H9 (cell line): Measurements from ENCODE around the gene DTNBP1. TPM values are rescaled to one million over a fixed set of nuclear protein-coding genes. Genes with fewer than 3 reads are reported as not detected.

Experiments
- DNase-seq: peaks from one replicate; pipeline ENCODE4 v3.0.0-alpha.2; 2017
- H2AFZ ChIP-seq: one replicate; pipeline ENCODE4 v1.6.1; 2013; ENCODE audit warnings: mild to moderate bottlenecking, low read length, control low read depth, moderate library complexity
- H2AK5ac ChIP-seq: 2 replicates; pipeline ENCODE4 v1.6.1; 2013; ENCODE audit warnings: low read length, control low read depth, mixed read lengths; ENCODE audit not compliant: insufficient read length
- H2BK120ac ChIP-seq: one replicate; pipeline ENCODE4 v1.6.1; 2013; ENCODE audit warnings: low read depth, mild to moderate bottlenecking, low read length, control low read depth, inconsistent platforms; ENCODE audit not compliant: poor library complexity, severe bottlenecking
- H2BK12ac ChIP-seq: 2 replicates; pipeline ENCODE4 v1.6.1; 2013; ENCODE audit warnings: low read length, control low read depth, mixed read lengths, low read depth; ENCODE audit not compliant: insufficient read length
- H2BK15ac ChIP-seq: 2 replicates; pipeline ENCODE4 v1.6.1; 2013; ENCODE audit warnings: low read depth, low read length, control low read depth
- H2BK20ac ChIP-seq: one replicate; pipeline ENCODE4 v1.6.1; 2013; ENCODE audit warnings: low read depth, mild to moderate bottlenecking, low read length, control low read depth, inconsistent platforms; ENCODE audit not compliant: poor library complexity, severe bottlenecking
- H2BK5ac ChIP-seq: 2 replicates; pipeline ENCODE4 v1.6.1; 2013; ENCODE audit warnings: low read length, control low read depth, mixed read lengths; ENCODE audit not compliant: insufficient read length
- H3K14ac ChIP-seq: 2 replicates; pipeline ENCODE4 v1.6.1; 2013; ENCODE audit warnings: low read length, control low read depth; ENCODE audit not compliant: insufficient read depth
- H3K18ac ChIP-seq: 2 replicates; pipeline ENCODE4 v1.6.1; 2013; ENCODE audit warnings: low read depth, mild to moderate bottlenecking, mixed read lengths, low read length, control low read depth; ENCODE audit not compliant: insufficient read length
- H3K23ac ChIP-seq: 2 replicates; pipeline ENCODE4 v1.6.1; 2013; ENCODE audit warnings: low read length, control low read depth, mixed read lengths, low read depth; ENCODE audit not compliant: insufficient read length
- H3K23me2 ChIP-seq: 2 replicates; pipeline ENCODE4 v1.6.1; 2013; ENCODE audit warnings: low read depth, mild to moderate bottlenecking, mixed read lengths, low read length, control low read depth; ENCODE audit not compliant: insufficient read length, poor library complexity, severe bottlenecking
- H3K27ac ChIP-seq: 2 replicates; pipeline ENCODE4 v1.5.1; 2013; ENCODE audit warnings: low read length, control low read depth, mixed read lengths, low read depth; ENCODE audit not compliant: insufficient read length
- H3K27me3 ChIP-seq: 2 replicates; pipeline ENCODE4 v1.6.1; 2013; ENCODE audit warnings: low read length, control low read depth, inconsistent platforms; ENCODE audit not compliant: insufficient read depth
- H3K4ac ChIP-seq: 2 replicates; pipeline ENCODE4 v1.6.1; 2013; ENCODE audit warnings: low read depth, mild to moderate bottlenecking, control low read depth, inconsistent platforms, low read length, moderate library complexity
- H3K4me1 ChIP-seq: 2 replicates; pipeline ENCODE4 v1.6.1; 2013; ENCODE audit warnings: low read length, control low read depth, inconsistent platforms; ENCODE audit not compliant: insufficient read depth
- H3K4me2 ChIP-seq: 2 replicates; pipeline ENCODE4 v1.6.1; 2013; ENCODE audit warnings: low read length, control low read depth, mixed read lengths; ENCODE audit not compliant: insufficient read length, insufficient read depth
- H3K56ac ChIP-seq: 2 replicates; pipeline ENCODE4 v1.6.1; 2013; ENCODE audit warnings: low read depth, mild to moderate bottlenecking, mixed read lengths, low read length, control low read depth; ENCODE audit not compliant: insufficient read length
- H3K79me1 ChIP-seq: 2 replicates; pipeline ENCODE4 v1.6.1; 2013; ENCODE audit warnings: low read depth, mild to moderate bottlenecking, moderate library complexity, low read length, control low read depth, inconsistent platforms; ENCODE audit not compliant: insufficient read depth, poor library complexity, severe bottlenecking
- H3K79me2 ChIP-seq: 2 replicates; pipeline ENCODE4 v1.6.1; 2013; ENCODE audit warnings: low read length, control low read depth, inconsistent platforms; ENCODE audit not compliant: insufficient read depth
- H3K9ac ChIP-seq: 2 replicates; pipeline ENCODE4 v1.6.1; 2013; ENCODE audit warnings: low read length, control low read depth, mixed read lengths; ENCODE audit not compliant: insufficient read length; ENCODE audit errors: extremely low read depth
- H3K9me3 ChIP-seq: one replicate; pipeline ENCODE4 v1.6.1; 2013; ENCODE audit warnings: low read depth, low read length, inconsistent platforms; ENCODE audit not compliant: control insufficient read depth
- H3T11ph ChIP-seq: one replicate; pipeline ENCODE4 v1.6.1; 2013; ENCODE audit warnings: mild to moderate bottlenecking, low read length, control low read depth, inconsistent platforms
- H4K20me1 ChIP-seq: one replicate; pipeline ENCODE4 v1.6.1; 2013; ENCODE audit not compliant: control insufficient read depth, insufficient read length, insufficient read depth
- H4K5ac ChIP-seq: 2 replicates; pipeline ENCODE4 v1.6.1; 2013; ENCODE audit warnings: low read depth, mild to moderate bottlenecking, mixed read lengths, low read length, control low read depth; ENCODE audit not compliant: insufficient read length
- H4K8ac ChIP-seq: replicated peaks from 2 replicates; pipeline ENCODE4 v1.6.1; 2013; ENCODE audit warnings: low read length, control low read depth, mixed read lengths, low read depth; ENCODE audit not compliant: insufficient read length
- H4K91ac ChIP-seq: 2 replicates; pipeline ENCODE4 v1.6.1; 2013; ENCODE audit warnings: low read depth, mild to moderate bottlenecking, moderate library complexity, mixed read lengths, low read length, control low read depth; ENCODE audit not compliant: insufficient read length
- H3K27ac Mint-ChIP-seq, 3 experiments: 2 replicates in 2 of 3; 3 replicates in 1 of 3; pipeline ENCODE4 v1.8.0; 2020 to 2021; ENCODE audit warnings: mixed read lengths in 3 of 3, mild to moderate bottlenecking in 1 of 3, moderate library complexity in 1 of 3
- H3K27me3 Mint-ChIP-seq: 2 replicates; pipeline ENCODE4 v1.8.0; 2021; ENCODE audit warnings: low read depth, mild to moderate bottlenecking, moderate library complexity, mixed read lengths
- H3K36me3 Mint-ChIP-seq, 3 experiments: 2 replicates in 2 of 3; 3 replicates in 1 of 3; pipeline ENCODE4 v1.8.0; 2020 to 2021; ENCODE audit warnings: low read depth in 3 of 3, mixed read lengths in 3 of 3; ENCODE audit not compliant: insufficient read depth in 1 of 3
- H3K4me1 Mint-ChIP-seq, 2 experiments: 2 replicates each; pipeline ENCODE4 v1.8.0; 2020; ENCODE audit warnings: mixed read lengths in 2 of 2
- H3K4me3 Mint-ChIP-seq, 2 experiments: 2 replicates in 1 of 2; 3 replicates in 1 of 2; pipeline ENCODE4 v1.8.0; 2020 to 2021; ENCODE audit warnings: mild to moderate bottlenecking in 2 of 2, mixed read lengths in 2 of 2, moderate library complexity in 1 of 2
- H3K9me3 Mint-ChIP-seq, 2 experiments: 2 replicates in 1 of 2; 3 replicates in 1 of 2; pipeline ENCODE4 v1.8.0; 2020; ENCODE audit warnings: mild to moderate bottlenecking in 2 of 2, mixed read lengths in 2 of 2, moderate library complexity in 1 of 2
- WGBS: extraction: QIAGEN DNeasy Blood & Tissue Kit; methylation state at CpG from one replicate; pipeline ENCODE4 v1.1.7; 2013; ENCODE audit warnings: missing lambda C conversion rate, low lambda C conversion rate, mixed read lengths; ENCODE audit not compliant: insufficient read length; ENCODE audit errors: extremely low coverage; 5-methylcytosine and 5-hydroxymethylcytosine counted together
- total RNA-seq: library from RNA; stranded (reverse); gene quantifications from 2 replicates; pipeline ENCODE4 v1.2.1, GENCODE V29; 2021
- TF ChIP-seq, protein P1 (sequence below): fragments of 200-600 bp; sonication (generic); conservative IDR thresholded peaks from 3 replicates; pipeline ENCODE4 v1.8.0; 2021; ENCODE audit warnings: antibody characterized with exemption, mild to moderate bottlenecking

DTNBP1 gene
- total RNA-seq, 1 experiment from 2014 or later, result 12.9 TPM

DNA sequence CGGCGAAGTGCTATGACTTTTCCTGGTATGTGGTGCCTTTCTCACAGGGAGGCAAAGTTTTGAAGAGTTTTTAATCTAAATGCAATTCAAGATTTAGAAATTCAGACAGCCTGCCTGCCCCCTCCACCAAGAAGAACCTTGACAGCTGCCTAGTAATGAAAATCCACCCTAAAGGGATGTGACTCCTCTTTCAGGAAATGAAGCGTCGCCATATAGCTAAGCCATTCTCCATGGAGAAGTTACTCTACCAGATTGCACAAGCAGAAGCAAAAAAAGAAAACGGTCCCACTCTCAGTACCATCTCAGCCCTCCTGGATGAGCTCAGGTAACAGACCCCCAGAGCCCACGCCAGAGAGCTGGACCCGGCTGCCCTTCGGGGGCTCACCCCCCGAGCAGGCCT, 150.1 kb downstream of the DTNBP1 start:
- H3K4me3 Mint-ChIP-seq, result no peak overlapping the region
- Histone ChIP-seq H2BK20ac (no peak overlapping the region), H3K18ac (no peak overlapping the region), H3K14ac (no peak overlapping the region), H3K4me2 (no peak overlapping the region), H3K23ac (no peak overlapping the region), H3K23me2 (no peaks in the 10 kb centered on the region), H3K9me3 (no peaks in the 10 kb centered on the region), H3K79me1 (no peaks in the 10 kb centered on the region), H3K27me3 (no peaks in the 10 kb centered on the region), H4K8ac (no peak overlapping the region), H2AFZ (no peak overlapping the region), H2BK15ac (no peak overlapping the region), H3K4ac (no peak overlapping the region), H3T11ph (no peak overlapping the region), H3K27ac (no peak overlapping the region), H2BK12ac (no peak overlapping the region), H2BK120ac (no peak overlapping the region), H3K56ac (no peak overlapping the region), H2BK5ac (no peak overlapping the region), H2AK5ac (no peak overlapping the region), H3K9ac (no peak overlapping the region), H4K20me1 (no peaks in the 10 kb centered on the region), H4K5ac (no peak overlapping the region), H3K4me1 (no peaks in the 10 kb centered on the region), H4K91ac (no peak overlapping the region), H3K79me2 (no peaks in the 10 kb centered on the region)
- peaks cover 12% of the 10 kb centered on the region in 2 experiments for H3K4me1 Mint-ChIP-seq
- TF ChIP-seq, protein P1, sequence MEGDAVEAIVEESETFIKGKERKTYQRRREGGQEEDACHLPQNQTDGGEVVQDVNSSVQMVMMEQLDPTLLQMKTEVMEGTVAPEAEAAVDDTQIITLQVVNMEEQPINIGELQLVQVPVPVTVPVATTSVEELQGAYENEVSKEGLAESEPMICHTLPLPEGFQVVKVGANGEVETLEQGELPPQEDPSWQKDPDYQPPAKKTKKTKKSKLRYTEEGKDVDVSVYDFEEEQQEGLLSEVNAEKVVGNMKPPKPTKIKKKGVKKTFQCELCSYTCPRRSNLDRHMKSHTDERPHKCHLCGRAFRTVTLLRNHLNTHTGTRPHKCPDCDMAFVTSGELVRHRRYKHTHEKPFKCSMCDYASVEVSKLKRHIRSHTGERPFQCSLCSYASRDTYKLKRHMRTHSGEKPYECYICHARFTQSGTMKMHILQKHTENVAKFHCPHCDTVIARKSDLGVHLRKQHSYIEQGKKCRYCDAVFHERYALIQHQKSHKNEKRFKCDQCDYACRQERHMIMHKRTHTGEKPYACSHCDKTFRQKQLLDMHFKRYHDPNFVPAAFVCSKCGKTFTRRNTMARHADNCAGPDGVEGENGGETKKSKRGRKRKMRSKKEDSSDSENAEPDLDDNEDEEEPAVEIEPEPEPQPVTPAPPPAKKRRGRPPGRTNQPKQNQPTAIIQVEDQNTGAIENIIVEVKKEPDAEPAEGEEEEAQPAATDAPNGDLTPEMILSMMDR, result no peak
- WGBS, result no CpG with 5 or more reads among the region's 9 CpGs
- 0 out of 7 replicates have a peak overlapping the region, but pooled peaks of 1 of the 3 experiments have one; percentile 33 for H3K27ac Mint-ChIP-seq
- H3K36me3 Mint-ChIP-seq, result peaks cover 79 to 96% (median 94%) of the 10 kb centered on the region in 3 experiments
- DNase-seq, result no peak
- no peaks in the 10 kb centered on the region; the same call in 1 of the 2 replicates for H3K27me3 Mint-ChIP-seq
- H3K9me3 Mint-ChIP-seq, result no peaks in the 10 kb centered on the region
